Stomach (tissue), 9 donors: ENCODE data around the gene PDE4D. TPM values are rescaled to one million over a fixed set of nuclear protein-coding genes. Genes with fewer than 3 reads are reported as not detected.

Experiments
- DNase-seq, 2 donors: peaks; one replicate each; pipeline versions ENCODE4 v3.0.0 to v3.0.0-alpha.2; 2013 to 2019
- H3K27ac ChIP-seq, 5 donors: fragments of 200-600 bp in 4 of 5; sonication (generic) in 4 of 5; one replicate each; pipeline ENCODE4 v1.5.1; 2013 to 2019; ENCODE audit warnings: mild to moderate bottlenecking in 1 of 5, moderate library complexity in 1 of 5
- H3K27me3 ChIP-seq, 3 donors: fragments of 200-600 bp; sonication (generic); one replicate each; pipeline ENCODE4 v1.5.1; 2017 to 2019; ENCODE audit warnings: mixed run types in 1 of 3
- H3K36me3 ChIP-seq, 4 donors: fragments of 200-600 bp; sonication (generic); 1 replicate in 3 of 4; 2 replicates in 1 of 4; pipeline ENCODE4 v1.5.1; 2016 to 2019
- H3K4me1 ChIP-seq, 4 donors: fragments of 200-600 bp; sonication (generic); one replicate each; pipeline ENCODE4 v1.5.1; 2016 to 2019
- H3K4me3 ChIP-seq, 4 donors: fragments of 200-600 bp; sonication (generic) in 3 of 4; one replicate each; pipeline ENCODE4 v1.5.1; 2016 to 2019; ENCODE audit warnings: mild to moderate bottlenecking in 1 of 4
- H3K9me3 ChIP-seq, 4 donors: fragments of 200-600 bp; sonication (generic); one replicate each; pipeline ENCODE4 v1.5.1; 2016 to 2019
- CTCF ChIP-seq, 7 experiments: fragments of 450-650 bp in 4 of 7; fragments of 200-600 bp in 3 of 7; sonication (generic) in 3 of 7; IDR thresholded peaks; one replicate each; pipeline ENCODE4 v1.5.1; 2016 to 2019; ENCODE audit warnings: antibody characterized with exemption in 7 of 7, control low read depth in 2 of 7, mild to moderate bottlenecking in 1 of 7
- EP300 ChIP-seq: sonication (generic); formaldehyde crosslinking; IDR thresholded peaks from one replicate; pipeline ENCODE4 v1.6.1; 2017; ENCODE audit warnings: antibody characterized with exemption
- POLR2A ChIP-seq, 4 donors: fragments of 450-650 bp; IDR thresholded peaks; one replicate each; pipeline ENCODE4 v1.6.1; 2016; ENCODE audit warnings: antibody characterized with exemption in 4 of 4, control low read depth in 2 of 4, mild to moderate bottlenecking in 1 of 4, moderate library complexity in 1 of 4
- POLR2AphosphoS5 ChIP-seq, 3 donors: sonication (generic); formaldehyde crosslinking; IDR thresholded peaks; one replicate each; pipeline ENCODE4 v1.6.1; 2016; ENCODE audit warnings: antibody characterized with exemption in 3 of 3
- WGBS, 5 donors: extraction: QIAGEN DNeasy Blood & Tissue Kit in 3 of 5; methylation state at CpG; one replicate each; pipeline versions ENCODE4 v1.1.5 to v1.1.7; 2013 to 2018; 5-methylcytosine and 5-hydroxymethylcytosine counted together
- intact Hi-C: fragments of 100-400 bp; cut with DNase I; formaldehyde crosslinking; loops from one replicate; pipeline ENCODE4 v1.15.1; 2023; ENCODE audit warnings: low total_unique reads
- polyA plus RNA-seq, 3 donors: library from polyadenylated mRNA; stranded (reverse); fragments of 200-250 nt; gene quantifications; one replicate each; pipeline ENCODE4 v1.2.3, GENCODE V29; 2013
- total RNA-seq, 5 donors: library from RNA; depleted of rRNA; stranded (reverse); fragments of >200 nt; gene quantifications; one replicate each; pipeline versions ENCODE4 v1.1.0 to v1.2.3, GENCODE V29; 2014 to 2016
- donor health status: healthy with polysubstance abuse.
- donor health status: Bipolar disorder and iron deficiency.
- donor health status: healthy.

Gene PDE4D
- total and polyA plus RNA-seq, 8 donors, result 3.1 to 147 (median 97.3) TPM

GRCh38 chr5:59206132-59206581 is 687.4 kb downstream of the PDE4D start:
- H3K27ac ChIP-seq, result peak overlapping the region in 2 of 5 donors; percentile 37 to 53
- no peak for DNase-seq
- H3K27me3 ChIP-seq, result no peaks in the 10 kb centered on the region
- intact Hi-C loops, result no loop called here
- H3K36me3 ChIP-seq, result no peaks in the 10 kb centered on the region
- no peaks in the 10 kb centered on the region for H3K9me3 ChIP-seq
- WGBS, 5 donors, result 54 to 88% (median 84%) methylated on average over 1 of the region's 1 CpG
- H3K4me1 ChIP-seq, result peaks cover 0 to 57% (median 32%) of the 10 kb centered on the region in 4 donors
- TF ChIP-seq POLR2AphosphoS5 (IDR thresholded peaks at IDR 0.05) (peak in 1 of 3 donors; percentile 3), EP300 (no peak)
- no peak overlapping the region for H3K4me3 ChIP-seq

- no peaks in the 10 kb centered on the region for H3K9me3 ChIP-seq
- no peak for TF ChIP-seq POLR2A (IDR thresholded peaks at IDR 0.05)
- TF ChIP-seq POLR2AphosphoS5 (IDR thresholded peaks at IDR 0.05), result no peak
- TF ChIP-seq EP300, result no peak
- TF ChIP-seq CTCF (IDR thresholded peaks at IDR 0.05), result no peak
- 73 to 91% (median 82%) methylated on average over 5 of the region's 5 CpGs for WGBS, 5 donors
- intact Hi-C loops, result no loop called here
- no peaks in the 10 kb centered on the region for H3K36me3 ChIP-seq
- DNase-seq, result no peak
- peak overlapping the region in 4 of 5 donors; percentile 12 to 57 (median 34) for H3K27ac ChIP-seq
- H3K4me1 ChIP-seq, result peaks cover 0 to 47% (median 26%) of the 10 kb centered on the region in 4 donors
- H3K27me3 ChIP-seq, result no peaks in the 10 kb centered on the region
- no peak overlapping the region for H3K4me3 ChIP-seq
Measured at GRCh38 chr5:59204114-59204897, 689.2 kb downstream of the PDE4D start.

GRCh38 chr5:59199868-59200267 is 693.7 kb downstream of the PDE4D start:
- intact Hi-C loops, result no loop called here

GRCh38 chr5:59198832-59199231 is 694.7 kb downstream of the PDE4D start:
- TF ChIP-seq CTCF (IDR thresholded peaks at IDR 0.05) (no peak), POLR2A (IDR thresholded peaks at IDR 0.05) (no peak), POLR2AphosphoS5 (IDR thresholded peaks at IDR 0.05) (no peak), EP300 (no peak)
- Histone ChIP-seq H3K9me3 (no peaks in the 10 kb centered on the region), H3K27ac (peak overlapping the region in 2 of 5 donors; percentile 11 to 53), H3K36me3 (no peaks in the 10 kb centered on the region), H3K4me3 (no peak overlapping the region), H3K4me1 (peaks cover 0 to 25% (median 0%) of the 10 kb centered on the region in 4 donors), H3K27me3 (no peaks in the 10 kb centered on the region)
- WGBS, 5 donors, result 45 to 63% (median 57%) methylated on average over 1 of the region's 1 CpG
- DNase-seq, result no peak
- intact Hi-C loops, result no loop called here

More at GRCh38 chr5:59199868-59200267, 693.7 kb downstream of the PDE4D start:
- 82 to 85% (median 83%) methylated on average over 7 of the region's 7 CpGs for WGBS, 5 donors
- TF ChIP-seq EP300, result no peak
- TF ChIP-seq POLR2AphosphoS5 (IDR thresholded peaks at IDR 0.05), result peak; percentile 51 to 69 (median 59)
- no peaks in the 10 kb centered on the region for H3K9me3 ChIP-seq
- H3K27me3 ChIP-seq, result no peaks in the 10 kb centered on the region
- no peaks in the 10 kb centered on the region for H3K36me3 ChIP-seq
- DNase-seq, result no peak
- H3K4me1 ChIP-seq, result peaks cover 0 to 28% (median 2%) of the 10 kb centered on the region in 4 donors
- H3K4me3 ChIP-seq, result no peak overlapping the region
- H3K27ac ChIP-seq, result no peak overlapping the region

- Histone ChIP-seq H3K4me1 (peaks cover 0 to 25% (median 0%) of the 10 kb centered on the region in 4 donors), H3K4me3 (no peak overlapping the region), H3K27me3 (no peaks in the 10 kb centered on the region), H3K9me3 (no peaks in the 10 kb centered on the region), H3K36me3 (no peaks in the 10 kb centered on the region), H3K27ac (peak overlapping the region in 4 of 5 donors; percentile 11 to 53 (median 39))
- no peak for DNase-seq
- TF ChIP-seq POLR2AphosphoS5 (IDR thresholded peaks at IDR 0.05) (no peak), EP300 (no peak), CTCF (IDR thresholded peaks at IDR 0.05) (no peak), POLR2A (IDR thresholded peaks at IDR 0.05) (no peak)
- intact Hi-C loops, result no loop called here
- WGBS, 5 donors, result 93 to 96% (median 94%) methylated on average over 2 of the region's 2 CpGs
Measured at GRCh38 chr5:59198365-59198764, 695.2 kb downstream of the PDE4D start.
